Liver (tissue), 9 donors: Measurements from ENCODE around the gene OR4K2. TPM values are rescaled to one million over a fixed set of nuclear protein-coding genes. Genes with fewer than 3 reads are reported as not detected.

Experiments
- DNase-seq: peaks from one replicate; pipeline ENCODE4 v3.0.0-alpha.2; 2017; ENCODE audit warnings: low spot score
- H3K27ac ChIP-seq, 2 donors: one replicate each; pipeline ENCODE4 v1.7.0; 2013; ENCODE audit warnings: inconsistent platforms in 2 of 2, low read length in 2 of 2, control low read depth in 1 of 2, low read depth in 1 of 2, mild to moderate bottlenecking in 1 of 2
- H3K27me3 ChIP-seq, 4 donors: one replicate each; pipeline versions ENCODE4 v1.6.1 to v1.7.0; 2013; ENCODE audit warnings: low read length in 3 of 4, inconsistent platforms in 1 of 4, mild to moderate bottlenecking in 1 of 4, moderate library complexity in 1 of 4; ENCODE audit not compliant: control insufficient read depth in 4 of 4, insufficient read depth in 4 of 4
- H3K36me3 ChIP-seq, 4 donors: one replicate each; pipeline versions ENCODE4 v1.6.1 to v1.7.0; 2013; ENCODE audit warnings: low read length in 3 of 4, mild to moderate bottlenecking in 3 of 4, low read depth in 1 of 4, moderate library complexity in 1 of 4; ENCODE audit not compliant: control insufficient read depth in 4 of 4, insufficient read depth in 3 of 4
- H3K4me1 ChIP-seq, 4 donors: one replicate each; pipeline versions ENCODE4 v1.6.1 to v1.7.0; 2013; ENCODE audit warnings: low read length in 3 of 4, mild to moderate bottlenecking in 3 of 4, moderate library complexity in 1 of 4; ENCODE audit not compliant: control insufficient read depth in 4 of 4, insufficient read depth in 4 of 4
- H3K4me3 ChIP-seq, 3 donors: one replicate each; pipeline versions ENCODE4 v1.6.1 to v1.7.0; 2013; ENCODE audit warnings: low read length in 3 of 3, control low read depth in 1 of 3, low read depth in 1 of 3, mild to moderate bottlenecking in 1 of 3
- H3K9ac ChIP-seq, 2 donors: one replicate each; pipeline ENCODE4 v1.7.0; 2013; ENCODE audit warnings: low read length in 2 of 2, mild to moderate bottlenecking in 2 of 2, moderate library complexity in 2 of 2, control low read depth in 1 of 2, low read depth in 1 of 2
- H3K9me3 ChIP-seq, 4 donors: one replicate each; pipeline versions ENCODE4 v1.6.1 to v1.7.0; 2013; ENCODE audit warnings: low read length in 3 of 4; ENCODE audit not compliant: control insufficient read depth in 4 of 4
- FOXA1 ChIP-seq: IDR thresholded peaks from 2 replicates; pipeline ENCODE4 v1.6.1; 2016; ENCODE audit warnings: antibody characterized with exemption
- FOXA2 ChIP-seq: IDR thresholded peaks from 2 replicates; pipeline ENCODE4 v1.6.1; 2016; ENCODE audit warnings: antibody characterized with exemption
- GABPA ChIP-seq, 2 donors: IDR thresholded peaks in 1 of 2; conservative IDR thresholded peaks in 1 of 2; 2 replicates each; pipeline ENCODE4 v1.6.1; 2016; ENCODE audit warnings: antibody characterized with exemption in 2 of 2, mild to moderate bottlenecking in 1 of 2, moderate library complexity in 1 of 2
- HNF4A ChIP-seq, 2 donors: conservative IDR thresholded peaks; 2 replicates each; pipeline ENCODE4 v1.6.1; 2016; ENCODE audit warnings: antibody characterized with exemption in 2 of 2, mild to moderate bottlenecking in 2 of 2
- NR2F2 ChIP-seq: IDR thresholded peaks from 2 replicates; pipeline ENCODE4 v1.6.1; 2016; ENCODE audit warnings: antibody characterized with exemption
- RAD21 ChIP-seq, 2 donors: IDR thresholded peaks; 2 replicates each; pipeline ENCODE4 v1.6.1; 2016; ENCODE audit warnings: antibody characterized with exemption in 2 of 2, mild to moderate bottlenecking in 2 of 2
- REST ChIP-seq: IDR thresholded peaks from 2 replicates; pipeline ENCODE4 v1.6.1; 2016; ENCODE audit warnings: antibody characterized with exemption, mild to moderate bottlenecking
- RXRA ChIP-seq, 2 donors: IDR thresholded peaks; 2 replicates each; pipeline ENCODE4 v1.6.1; 2017 to 2018; ENCODE audit warnings: antibody characterized with exemption in 2 of 2, mild to moderate bottlenecking in 1 of 2
- SP1 ChIP-seq: IDR thresholded peaks from 2 replicates; pipeline ENCODE4 v1.6.1; 2018; ENCODE audit warnings: antibody characterized with exemption, mild to moderate bottlenecking
- YY1 ChIP-seq: IDR thresholded peaks from 2 replicates; pipeline ENCODE4 v1.6.1; 2016; ENCODE audit warnings: antibody characterized with exemption, mild to moderate bottlenecking
- WGBS: extraction: QIAGEN DNeasy Blood & Tissue Kit; methylation state at CpG from one replicate; pipeline ENCODE4 v1.1.7; 2013; 5-methylcytosine and 5-hydroxymethylcytosine counted together
- polyA plus RNA-seq, 2 donors: library from polyadenylated mRNA; stranded (reverse) in 1 of 2; unstranded in 1 of 2; fragments of 200-250 nt in 1 of 2; fragments of >200 nt in 1 of 2; fragmentation: Nextera tagmentation in 1 of 2; extraction: Ambion mirVana in 1 of 2; gene quantifications; one replicate each; pipeline versions ENCODE4 v1.2.1 to v1.2.3, GENCODE V29; 2013 to 2015
- total RNA-seq, 2 donors: library from RNA; depleted of rRNA; stranded (reverse); fragments of >200 nt; gene quantifications; one replicate each; pipeline ENCODE4 v1.2.3, GENCODE V29; 2014
- TF ChIP-seq, protein P1 (sequence below): fragments of 150-350 bp; IDR thresholded peaks from 2 replicates; pipeline ENCODE4 v1.5.1; 2017; ENCODE audit warnings: improper control_type of control experiment, low read depth, low read length; ENCODE audit not compliant: missing input control
- TF ChIP-seq, protein P2 (sequence below): IDR thresholded peaks from 2 replicates; pipeline ENCODE4 v1.6.1; 2016; ENCODE audit warnings: antibody characterized with exemption
- donor health status: healthy.
- donor health status: healthy.
- donor health status: healthy.
- donor health status: healthy.
- donor health status: healthy.

Gene OR4K2
- total and polyA plus RNA-seq, 4 donors, result not detected

GRCh38 chr14:19878029-19878642 lies 3.2 kb downstream of the OR4K2 start:
- H3K9me3 ChIP-seq, result no peaks in the 10 kb centered on the region
- no peak overlapping the region for H3K27ac ChIP-seq
- TF ChIP-seq YY1 (no peak), RAD21 (IDR thresholded peaks at IDR 0.05) (peak in 1 of 2 donors; percentile 38)
- TF ChIP-seq, protein P1, sequence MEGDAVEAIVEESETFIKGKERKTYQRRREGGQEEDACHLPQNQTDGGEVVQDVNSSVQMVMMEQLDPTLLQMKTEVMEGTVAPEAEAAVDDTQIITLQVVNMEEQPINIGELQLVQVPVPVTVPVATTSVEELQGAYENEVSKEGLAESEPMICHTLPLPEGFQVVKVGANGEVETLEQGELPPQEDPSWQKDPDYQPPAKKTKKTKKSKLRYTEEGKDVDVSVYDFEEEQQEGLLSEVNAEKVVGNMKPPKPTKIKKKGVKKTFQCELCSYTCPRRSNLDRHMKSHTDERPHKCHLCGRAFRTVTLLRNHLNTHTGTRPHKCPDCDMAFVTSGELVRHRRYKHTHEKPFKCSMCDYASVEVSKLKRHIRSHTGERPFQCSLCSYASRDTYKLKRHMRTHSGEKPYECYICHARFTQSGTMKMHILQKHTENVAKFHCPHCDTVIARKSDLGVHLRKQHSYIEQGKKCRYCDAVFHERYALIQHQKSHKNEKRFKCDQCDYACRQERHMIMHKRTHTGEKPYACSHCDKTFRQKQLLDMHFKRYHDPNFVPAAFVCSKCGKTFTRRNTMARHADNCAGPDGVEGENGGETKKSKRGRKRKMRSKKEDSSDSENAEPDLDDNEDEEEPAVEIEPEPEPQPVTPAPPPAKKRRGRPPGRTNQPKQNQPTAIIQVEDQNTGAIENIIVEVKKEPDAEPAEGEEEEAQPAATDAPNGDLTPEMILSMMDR, result peak; percentile 39
- no peaks in the 10 kb centered on the region for H3K4me1 ChIP-seq
- H3K27me3 ChIP-seq, result no peaks in the 10 kb centered on the region
- no peak overlapping the region for H3K9ac ChIP-seq
- no peak overlapping the region for H3K4me3 ChIP-seq
- DNase-seq, result no peak
- no peaks in the 10 kb centered on the region for H3K36me3 ChIP-seq

- 50% methylated on average over 2 of the region's 2 CpGs for WGBS
- TF ChIP-seq GABPA (IDR thresholded peaks at IDR 0.05 in 1 of 2, conservative IDR thresholded peaks at IDR 0.05 in 1 of 2) (no peak), RXRA (IDR thresholded peaks at IDR 0.05) (no peak), RAD21 (IDR thresholded peaks at IDR 0.05) (no peak), HNF4A (conservative IDR thresholded peaks at IDR 0.05) (no peak), FOXA1 (no peak), NR2F2 (no peak)
- TF ChIP-seq, protein P2, sequence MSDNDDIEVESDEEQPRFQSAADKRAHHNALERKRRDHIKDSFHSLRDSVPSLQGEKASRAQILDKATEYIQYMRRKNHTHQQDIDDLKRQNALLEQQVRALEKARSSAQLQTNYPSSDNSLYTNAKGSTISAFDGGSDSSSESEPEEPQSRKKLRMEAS, result no peak
- DNase-seq, result no peak
- H3K4me3 ChIP-seq, result peak overlapping the region in 1 of 3 donors; percentile 56
- no peaks in the 10 kb centered on the region for H3K4me1 ChIP-seq
- peaks cover 2 to 24% (median 11%) of the 10 kb centered on the region in 4 donors for H3K9me3 ChIP-seq
- H3K27me3 ChIP-seq, result no peaks in the 10 kb centered on the region
- H3K27ac ChIP-seq, result no peak overlapping the region
- H3K9ac ChIP-seq, result no peak overlapping the region
- H3K36me3 ChIP-seq, result no peaks in the 10 kb centered on the region
Measured at GRCh38 chr14:19895282-19895681, 20.3 kb downstream of the OR4K2 start.

DNA sequence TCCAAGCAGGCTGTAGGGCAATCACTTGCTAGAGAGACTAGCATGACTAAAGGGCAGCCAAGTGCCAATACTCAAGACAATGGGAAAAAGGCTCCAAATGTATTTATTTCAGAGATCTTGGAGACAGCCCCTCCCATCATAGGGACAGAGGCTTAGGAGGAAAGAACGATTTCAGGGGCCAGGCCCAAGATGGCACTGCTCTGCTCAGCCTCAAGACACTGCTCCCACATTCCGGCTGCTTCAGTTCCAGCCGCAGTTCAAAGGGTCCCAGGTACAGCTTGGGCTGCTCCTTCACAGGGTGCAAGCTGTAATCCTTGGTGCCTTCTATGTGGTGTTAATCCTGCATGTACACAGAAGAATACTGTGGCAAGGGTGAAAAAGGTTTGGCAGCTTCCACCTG lies 26.1 kb downstream of the OR4K2 start:
- H3K9me3 ChIP-seq, result peaks cover 0 to 10% (median 6%) of the 10 kb centered on the region in 4 donors
- no peak for TF ChIP-seq SP1
- TF ChIP-seq FOXA2, result no peak
- no peak for TF ChIP-seq NR2F2
- no peak for TF ChIP-seq RXRA (IDR thresholded peaks at IDR 0.05)
- TF ChIP-seq, protein P2, result no peak
- no peak for TF ChIP-seq REST

More for the DNA sequence above, 26.1 kb downstream of the OR4K2 start:
- no peaks in the 10 kb centered on the region for H3K4me1 ChIP-seq
- H3K27me3 ChIP-seq, result no peaks in the 10 kb centered on the region
- WGBS, result 65% methylated on average over 3 of the region's 3 CpGs
- H3K4me3 ChIP-seq, result no peak overlapping the region
- no peak for DNase-seq
- H3K36me3 ChIP-seq, result no peaks in the 10 kb centered on the region
- no peak overlapping the region for H3K27ac ChIP-seq
- H3K9ac ChIP-seq, result no peak overlapping the region
